ENCODE results near the gene VAMP2. TPM values are rescaled to one million over a fixed set of nuclear protein-coding genes. Genes with fewer than 3 reads are reported as not detected.

Gene VAMP2
- total and polyA plus RNA-seq, 9 of the 15 experiments (the other 6 are each of a cell fraction or from before 2014, with no cell fraction given): 2.3 to 31.8 (median 6.0) TPM

- TF ChIP-seq, protein P1, sequence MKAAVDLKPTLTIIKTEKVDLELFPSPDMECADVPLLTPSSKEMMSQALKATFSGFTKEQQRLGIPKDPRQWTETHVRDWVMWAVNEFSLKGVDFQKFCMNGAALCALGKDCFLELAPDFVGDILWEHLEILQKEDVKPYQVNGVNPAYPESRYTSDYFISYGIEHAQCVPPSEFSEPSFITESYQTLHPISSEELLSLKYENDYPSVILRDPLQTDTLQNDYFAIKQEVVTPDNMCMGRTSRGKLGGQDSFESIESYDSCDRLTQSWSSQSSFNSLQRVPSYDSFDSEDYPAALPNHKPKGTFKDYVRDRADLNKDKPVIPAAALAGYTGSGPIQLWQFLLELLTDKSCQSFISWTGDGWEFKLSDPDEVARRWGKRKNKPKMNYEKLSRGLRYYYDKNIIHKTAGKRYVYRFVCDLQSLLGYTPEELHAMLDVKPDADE (conservative IDR thresholded peaks at IDR 0.05; ENCODE audit: control insufficient read depth, low read depth, low read length): peak; percentile 53; the same call in 1 of the 2 replicates
- no peak for TF ChIP-seq SRSF1 (IDR thresholded peaks at IDR 0.05; ENCODE audit: low read depth, low read length)
- TF ChIP-seq ZFP36 (IDR thresholded peaks at IDR 0.05; ENCODE audit: low read depth, low read length, partially characterized antibody): no peak
- TF ChIP-seq SIN3A (IDR thresholded peaks at IDR 0.05; ENCODE audit: borderline replicate concordance in 2 of 2, control insufficient read depth in 1 of 2, low read depth in 2 of 2, low read length in 2 of 2): peak; percentile 56 to 65; a peak in 2 of 4 replicates
- TF ChIP-seq, protein P2, sequence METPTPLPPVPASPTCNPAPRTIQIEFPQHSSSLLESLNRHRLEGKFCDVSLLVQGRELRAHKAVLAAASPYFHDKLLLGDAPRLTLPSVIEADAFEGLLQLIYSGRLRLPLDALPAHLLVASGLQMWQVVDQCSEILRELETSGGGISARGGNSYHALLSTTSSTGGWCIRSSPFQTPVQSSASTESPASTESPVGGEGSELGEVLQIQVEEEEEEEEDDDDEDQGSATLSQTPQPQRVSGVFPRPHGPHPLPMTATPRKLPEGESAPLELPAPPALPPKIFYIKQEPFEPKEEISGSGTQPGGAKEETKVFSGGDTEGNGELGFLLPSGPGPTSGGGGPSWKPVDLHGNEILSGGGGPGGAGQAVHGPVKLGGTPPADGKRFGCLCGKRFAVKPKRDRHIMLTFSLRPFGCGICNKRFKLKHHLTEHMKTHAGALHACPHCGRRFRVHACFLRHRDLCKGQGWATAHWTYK (CRISPR knock-in tag; IDR thresholded peaks at IDR 0.05): 0 out of 2 replicates have a peak, but pooled peaks have one; percentile 32
- TF ChIP-seq, protein P3, sequence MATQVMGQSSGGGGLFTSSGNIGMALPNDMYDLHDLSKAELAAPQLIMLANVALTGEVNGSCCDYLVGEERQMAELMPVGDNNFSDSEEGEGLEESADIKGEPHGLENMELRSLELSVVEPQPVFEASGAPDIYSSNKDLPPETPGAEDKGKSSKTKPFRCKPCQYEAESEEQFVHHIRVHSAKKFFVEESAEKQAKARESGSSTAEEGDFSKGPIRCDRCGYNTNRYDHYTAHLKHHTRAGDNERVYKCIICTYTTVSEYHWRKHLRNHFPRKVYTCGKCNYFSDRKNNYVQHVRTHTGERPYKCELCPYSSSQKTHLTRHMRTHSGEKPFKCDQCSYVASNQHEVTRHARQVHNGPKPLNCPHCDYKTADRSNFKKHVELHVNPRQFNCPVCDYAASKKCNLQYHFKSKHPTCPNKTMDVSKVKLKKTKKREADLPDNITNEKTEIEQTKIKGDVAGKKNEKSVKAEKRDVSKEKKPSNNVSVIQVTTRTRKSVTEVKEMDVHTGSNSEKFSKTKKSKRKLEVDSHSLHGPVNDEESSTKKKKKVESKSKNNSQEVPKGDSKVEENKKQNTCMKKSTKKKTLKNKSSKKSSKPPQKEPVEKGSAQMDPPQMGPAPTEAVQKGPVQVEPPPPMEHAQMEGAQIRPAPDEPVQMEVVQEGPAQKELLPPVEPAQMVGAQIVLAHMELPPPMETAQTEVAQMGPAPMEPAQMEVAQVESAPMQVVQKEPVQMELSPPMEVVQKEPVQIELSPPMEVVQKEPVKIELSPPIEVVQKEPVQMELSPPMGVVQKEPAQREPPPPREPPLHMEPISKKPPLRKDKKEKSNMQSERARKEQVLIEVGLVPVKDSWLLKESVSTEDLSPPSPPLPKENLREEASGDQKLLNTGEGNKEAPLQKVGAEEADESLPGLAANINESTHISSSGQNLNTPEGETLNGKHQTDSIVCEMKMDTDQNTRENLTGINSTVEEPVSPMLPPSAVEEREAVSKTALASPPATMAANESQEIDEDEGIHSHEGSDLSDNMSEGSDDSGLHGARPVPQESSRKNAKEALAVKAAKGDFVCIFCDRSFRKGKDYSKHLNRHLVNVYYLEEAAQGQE (IDR thresholded peaks at IDR 0.05; ENCODE audit: borderline replicate concordance): peak; percentile 98
- TF ChIP-seq, protein P3 (CRISPR knock-in tag; IDR thresholded peaks at IDR 0.05; ENCODE audit: low read depth): no peak
- TF ChIP-seq ZNF263 (CRISPR knock-in tag; IDR thresholded peaks at IDR 0.05; ENCODE audit: borderline replicate concordance): peak; percentile 93
- TF ChIP-seq PRDM10 (IDR thresholded peaks at IDR 0.05; ENCODE audit: partially characterized antibody): no peak
- no peak for TF ChIP-seq HDAC8 (tag; IDR thresholded peaks at IDR 0.05)
- TF ChIP-seq FOXP1 (CRISPR knock-in tag; IDR thresholded peaks at IDR 0.05): 0 out of 2 replicates have a peak, but pooled peaks have one; percentile 60
Observed at GRCh38 chr17:8162233-8162996, at the start of gene VAMP2 (continued).
